ENCODE results near the gene PRCP. TPM values are rescaled to one million over a fixed set of nuclear protein-coding genes. Genes with fewer than 3 reads are reported as not detected.

Gene PRCP
- total and polyA plus RNA-seq, 4 donors: 143 to 198 (median 174) TPM

- no peaks in the 10 kb centered on the region for H3K36me3 ChIP-seq (ENCODE audit: control insufficient read depth, insufficient read depth, low read length)
- H3K4me3 ChIP-seq (ENCODE audit: low read depth, low read length): no peak overlapping the region
- H3K9me3 ChIP-seq (ENCODE audit: control insufficient read depth, insufficient read depth, low read length): no peaks in the 10 kb centered on the region
- peak in 1 of 6 donors; percentile 51 for DNase-seq (ENCODE audit: low read depth in 4 of 6, low spot score in 6 of 6)
- no peaks in the 10 kb centered on the region for H3K27me3 ChIP-seq (ENCODE audit: control insufficient read depth, insufficient read depth, low read length)
- H3K4me1 ChIP-seq (ENCODE audit: control insufficient read depth, insufficient read depth, low read length): no peaks in the 10 kb centered on the region
- H3K27ac ChIP-seq (ENCODE audit: low read depth, low read length): no peak overlapping the region
- 54% methylated on average over 3 of the region's 6 CpGs for WGBS (ENCODE audit: insufficient coverage)
Observed at GRCh38 chr11:82889133-82890001, 10.9 kb downstream of the PRCP start.

DNA sequence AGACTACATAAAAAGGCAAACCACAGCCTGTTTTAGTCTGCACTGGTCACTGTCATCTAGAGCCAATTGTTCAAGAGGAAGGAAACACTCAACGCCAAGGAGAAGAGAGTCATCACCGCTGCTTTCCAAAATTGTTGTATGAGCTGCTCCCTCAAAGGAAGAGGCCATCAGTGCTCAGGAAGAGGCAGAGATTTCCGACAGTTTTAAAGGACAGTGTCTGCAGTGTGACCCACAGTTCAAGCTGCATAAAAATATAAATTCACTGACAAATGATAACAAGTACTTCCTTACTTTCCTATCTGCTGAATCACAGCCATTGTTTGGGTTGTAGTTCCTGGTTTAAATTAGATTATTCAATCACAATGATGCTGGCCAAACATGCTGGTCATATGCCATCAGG is 16.4 kb downstream of the PRCP start:
- no peaks in the 10 kb centered on the region for H3K27me3 ChIP-seq (ENCODE audit: control insufficient read depth, insufficient read depth, low read length)
- no peak overlapping the region for H3K4me3 ChIP-seq (ENCODE audit: low read depth, low read length)
- H3K9me3 ChIP-seq (ENCODE audit: control insufficient read depth, insufficient read depth, low read length): no peaks in the 10 kb centered on the region
- WGBS (ENCODE audit: insufficient coverage): 64% methylated on average over 2 of the region's 3 CpGs
- H3K27ac ChIP-seq (ENCODE audit: low read depth, low read length): no peak overlapping the region
- no peaks in the 10 kb centered on the region for H3K36me3 ChIP-seq (ENCODE audit: control insufficient read depth, insufficient read depth, low read length)
- no peak for DNase-seq (ENCODE audit: low read depth in 4 of 6, low spot score in 6 of 6)
- no peaks in the 10 kb centered on the region for H3K4me1 ChIP-seq (ENCODE audit: control insufficient read depth, insufficient read depth, low read length)

DNA sequence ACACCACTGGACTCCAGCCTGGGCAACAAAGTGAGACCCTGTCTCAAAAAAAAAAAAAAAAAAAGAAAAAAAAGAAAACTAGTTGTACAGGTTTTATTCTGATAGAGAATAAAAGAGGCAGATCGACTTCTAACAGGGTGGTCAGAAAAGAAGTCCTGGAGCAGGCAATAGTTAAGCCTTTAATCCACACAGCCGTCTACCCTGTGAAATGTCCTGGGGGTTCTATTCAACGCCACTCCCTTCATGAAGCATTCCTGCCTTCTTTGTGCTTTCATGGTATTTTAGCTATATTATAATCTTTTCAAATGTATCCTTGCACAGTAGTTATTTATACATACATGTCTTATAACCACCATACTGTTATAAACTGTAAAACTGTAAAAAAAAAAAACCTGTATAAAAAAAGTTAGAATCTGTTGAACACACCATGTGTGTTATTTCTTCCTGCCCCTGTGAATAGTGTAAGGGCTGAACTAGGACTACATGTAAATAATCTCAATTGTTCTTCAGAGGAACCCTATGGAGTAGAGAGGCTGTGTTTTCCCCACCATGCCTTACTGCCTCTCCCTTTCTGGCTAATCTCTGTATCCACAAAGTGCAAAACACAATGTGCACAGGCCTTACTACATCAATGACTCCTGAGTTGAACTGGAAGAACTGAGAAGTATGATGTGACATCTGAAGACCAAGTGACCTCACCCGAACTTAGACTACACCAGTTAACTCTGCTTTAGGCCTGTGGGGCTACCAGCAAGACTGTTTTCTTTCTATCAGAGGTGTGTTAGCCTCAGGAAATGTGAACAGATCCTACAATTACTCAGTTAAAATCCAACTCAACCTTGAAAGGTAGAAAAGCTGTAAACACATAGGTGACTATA is 25.3 kb downstream of the PRCP start:
- Histone ChIP-seq H3K36me3 (ENCODE audit: control insufficient read depth, insufficient read depth, low read length) (no peaks in the 10 kb centered on the region), H3K4me1 (ENCODE audit: control insufficient read depth, insufficient read depth, low read length) (peaks cover 6% of the 10 kb centered on the region), H3K27me3 (ENCODE audit: control insufficient read depth, insufficient read depth, low read length) (no peaks in the 10 kb centered on the region), H3K27ac (ENCODE audit: low read depth, low read length) (no peak overlapping the region), H3K4me3 (ENCODE audit: low read depth, low read length) (no peak overlapping the region), H3K9me3 (ENCODE audit: control insufficient read depth, insufficient read depth, low read length) (no peaks in the 10 kb centered on the region)
- 100% methylated on average over 1 of the region's 4 CpGs for WGBS (ENCODE audit: insufficient coverage)
- no peak for DNase-seq (ENCODE audit: low read depth in 4 of 6, low spot score in 6 of 6)

GRCh38 chr11:82873919-82874333 is 26.3 kb downstream of the PRCP start:
- DNase-seq (ENCODE audit: low read depth in 4 of 6, low spot score in 6 of 6): peak in 1 of 6 donors; percentile 53
- H3K4me1 ChIP-seq (ENCODE audit: control insufficient read depth, insufficient read depth, low read length): peaks cover 6% of the 10 kb centered on the region
- H3K27ac ChIP-seq (ENCODE audit: low read depth, low read length): no peak overlapping the region
- no peaks in the 10 kb centered on the region for H3K36me3 ChIP-seq (ENCODE audit: control insufficient read depth, insufficient read depth, low read length)
- no peaks in the 10 kb centered on the region for H3K9me3 ChIP-seq (ENCODE audit: control insufficient read depth, insufficient read depth, low read length)
- H3K4me3 ChIP-seq (ENCODE audit: low read depth, low read length): no peak overlapping the region
- no CpG with 5 or more reads among the region's 5 CpGs for WGBS (ENCODE audit: insufficient coverage)
- H3K27me3 ChIP-seq (ENCODE audit: control insufficient read depth, insufficient read depth, low read length): no peaks in the 10 kb centered on the region

DNA sequence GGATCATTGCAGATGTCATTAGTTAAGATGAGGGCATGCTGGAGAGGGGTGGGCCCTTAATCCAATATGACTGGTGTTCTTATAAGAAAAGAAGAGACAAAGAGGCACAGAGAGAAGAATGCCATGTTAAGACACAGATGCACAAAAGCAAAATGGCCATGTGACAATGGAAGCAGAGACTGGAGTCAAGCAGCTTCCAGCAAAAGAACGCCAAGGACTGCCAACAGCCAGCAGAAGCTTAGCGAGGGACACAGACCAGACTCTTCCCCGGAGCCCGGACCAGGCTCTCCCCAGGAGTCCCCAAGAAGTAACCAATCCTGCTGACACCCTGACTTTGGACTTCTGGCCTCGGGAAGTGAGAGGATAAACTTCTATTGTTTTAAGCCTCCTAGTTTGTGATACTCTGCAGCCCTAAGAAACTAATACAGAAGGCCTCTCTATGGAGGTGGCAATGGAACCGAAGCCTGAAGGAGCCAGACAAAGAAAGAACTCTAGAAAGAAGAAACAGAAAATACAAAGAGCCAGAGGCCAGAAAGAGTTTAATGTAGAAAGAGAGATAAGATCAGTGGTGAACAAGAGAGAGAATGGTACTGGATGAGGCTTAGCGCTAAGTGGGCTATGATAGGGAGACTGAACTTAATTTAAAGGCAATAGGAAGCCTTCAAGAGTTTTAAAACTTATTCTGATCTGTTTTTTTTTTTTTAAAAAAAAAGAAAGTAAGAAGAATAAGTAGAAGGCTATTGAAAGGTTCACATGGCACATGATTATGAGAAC is 27.7 kb downstream of the PRCP start:
- 75% methylated on average over 3 of the region's 7 CpGs for WGBS (ENCODE audit: insufficient coverage)
- H3K4me1 ChIP-seq (ENCODE audit: control insufficient read depth, insufficient read depth, low read length): peaks cover 8% of the 10 kb centered on the region
- no peak overlapping the region for H3K4me3 ChIP-seq (ENCODE audit: low read depth, low read length)
- H3K9me3 ChIP-seq (ENCODE audit: control insufficient read depth, insufficient read depth, low read length): no peaks in the 10 kb centered on the region
- H3K27ac ChIP-seq (ENCODE audit: low read depth, low read length): no peak overlapping the region
- H3K27me3 ChIP-seq (ENCODE audit: control insufficient read depth, insufficient read depth, low read length): no peaks in the 10 kb centered on the region
- H3K36me3 ChIP-seq (ENCODE audit: control insufficient read depth, insufficient read depth, low read length): no peaks in the 10 kb centered on the region
- no peak for DNase-seq (ENCODE audit: low read depth in 4 of 6, low spot score in 6 of 6)

DNA sequence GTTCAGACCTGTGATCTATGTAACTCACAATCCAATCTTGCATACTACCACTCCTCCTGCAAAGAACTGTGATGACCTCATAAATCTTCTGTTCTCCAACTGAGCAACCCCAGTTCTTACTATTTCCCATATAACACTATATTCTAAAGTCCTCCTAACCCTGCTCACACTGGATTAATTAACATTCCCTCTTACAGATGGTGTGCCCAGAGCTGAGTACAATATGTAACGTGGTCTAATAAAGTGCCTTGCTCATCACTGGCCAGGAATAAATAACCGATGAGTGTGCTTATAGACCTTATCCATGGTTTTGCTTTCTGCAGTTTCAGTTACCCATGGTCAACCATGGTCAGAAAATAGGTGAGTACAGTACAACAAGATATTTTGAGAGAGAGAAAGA is 28.6 kb downstream of the PRCP start:
- Histone ChIP-seq H3K27me3 (ENCODE audit: control insufficient read depth, insufficient read depth, low read length) (no peaks in the 10 kb centered on the region), H3K27ac (ENCODE audit: low read depth, low read length) (no peak overlapping the region), H3K4me3 (ENCODE audit: low read depth, low read length) (no peak overlapping the region), H3K4me1 (ENCODE audit: control insufficient read depth, insufficient read depth, low read length) (peaks cover 9% of the 10 kb centered on the region), H3K36me3 (ENCODE audit: control insufficient read depth, insufficient read depth, low read length) (no peaks in the 10 kb centered on the region), H3K9me3 (ENCODE audit: control insufficient read depth, insufficient read depth, low read length) (no peaks in the 10 kb centered on the region)
- DNase-seq (ENCODE audit: low read depth in 4 of 6, low spot score in 6 of 6): no peak
- 92% methylated on average over 2 of the region's 2 CpGs for WGBS (ENCODE audit: insufficient coverage)

GRCh38 chr11:82869657-82870056 is 30.6 kb downstream of the PRCP start:
- Histone ChIP-seq H3K27me3 (ENCODE audit: control insufficient read depth, insufficient read depth, low read length) (no peaks in the 10 kb centered on the region), H3K27ac (ENCODE audit: low read depth, low read length) (no peak overlapping the region)

DNA sequence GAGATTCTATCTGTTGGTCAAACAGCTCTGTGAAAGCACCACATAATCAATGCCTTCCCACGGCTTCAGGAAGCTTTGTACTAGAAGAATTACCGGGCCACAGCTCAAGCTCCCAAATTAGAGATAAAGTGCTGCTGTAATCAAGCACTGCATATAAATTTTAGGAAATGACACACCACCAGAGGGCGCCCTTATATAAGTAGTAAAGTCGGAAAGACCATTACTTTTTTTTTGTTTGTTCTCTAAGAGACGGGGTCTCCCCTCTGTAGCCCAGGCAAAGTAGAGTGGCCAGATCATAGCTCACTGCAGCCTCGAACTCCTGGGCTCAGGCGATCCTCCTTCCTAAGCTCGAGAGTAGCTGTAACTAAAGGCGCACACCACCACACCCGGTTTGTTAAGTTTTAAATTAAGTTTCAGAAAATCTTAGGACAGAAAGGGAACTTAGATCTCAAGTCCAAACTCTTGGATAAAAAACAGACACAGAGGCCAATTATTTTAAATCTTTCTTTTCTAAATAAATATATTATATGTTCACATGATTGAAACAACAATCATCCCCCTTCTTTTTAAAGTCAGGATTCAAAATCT is 32.6 kb downstream of the PRCP start:
- Histone ChIP-seq H3K4me3 (ENCODE audit: low read depth, low read length) (no peak overlapping the region), H3K4me1 (ENCODE audit: control insufficient read depth, insufficient read depth, low read length) (peaks cover 9% of the 10 kb centered on the region), H3K36me3 (ENCODE audit: control insufficient read depth, insufficient read depth, low read length) (no peaks in the 10 kb centered on the region), H3K9me3 (ENCODE audit: control insufficient read depth, insufficient read depth, low read length) (no peaks in the 10 kb centered on the region), H3K27ac (ENCODE audit: low read depth, low read length) (peak overlapping the region; percentile 22), H3K27me3 (ENCODE audit: control insufficient read depth, insufficient read depth, low read length) (no peaks in the 10 kb centered on the region)
- no CpG with 5 or more reads among the region's 10 CpGs for WGBS (ENCODE audit: insufficient coverage)
- peak; percentile 62 to 93 (median 72) for DNase-seq (ENCODE audit: low read depth in 4 of 6, low spot score in 6 of 6)

More at GRCh38 chr11:82869657-82870056, 30.6 kb downstream of the PRCP start:
- H3K36me3 ChIP-seq (ENCODE audit: control insufficient read depth, insufficient read depth, low read length): no peaks in the 10 kb centered on the region
- DNase-seq (ENCODE audit: low read depth in 4 of 6, low spot score in 6 of 6): no peak
- H3K4me3 ChIP-seq (ENCODE audit: low read depth, low read length): no peak overlapping the region
- peaks cover 9% of the 10 kb centered on the region for H3K4me1 ChIP-seq (ENCODE audit: control insufficient read depth, insufficient read depth, low read length)
- H3K9me3 ChIP-seq (ENCODE audit: control insufficient read depth, insufficient read depth, low read length): no peaks in the 10 kb centered on the region

DNA sequence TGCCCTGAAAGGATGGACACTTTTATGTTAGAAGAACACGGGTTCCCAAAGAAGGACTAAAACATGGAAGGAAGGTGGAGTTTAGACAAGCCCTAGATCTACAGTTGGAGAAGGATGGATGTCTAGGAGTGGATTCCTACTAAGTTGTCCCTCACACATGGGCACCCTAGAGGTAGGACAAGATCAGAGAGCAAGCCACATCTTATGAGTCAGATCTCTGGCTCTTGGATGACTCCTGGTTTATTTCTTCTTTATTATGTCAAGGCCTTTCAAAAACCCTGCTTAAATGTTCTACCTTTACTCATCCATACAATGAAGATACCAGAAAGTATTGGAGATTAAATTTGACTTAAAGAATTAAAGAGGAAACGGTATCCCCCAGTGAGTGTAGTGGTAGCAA is 34.4 kb downstream of the PRCP start:
- H3K27ac ChIP-seq (ENCODE audit: low read depth, low read length): no peak overlapping the region
- no peaks in the 10 kb centered on the region for H3K9me3 ChIP-seq (ENCODE audit: control insufficient read depth, insufficient read depth, low read length)
- no peak overlapping the region for H3K4me3 ChIP-seq (ENCODE audit: low read depth, low read length)
- peaks cover 2% of the 10 kb centered on the region for H3K4me1 ChIP-seq (ENCODE audit: control insufficient read depth, insufficient read depth, low read length)
- H3K27me3 ChIP-seq (ENCODE audit: control insufficient read depth, insufficient read depth, low read length): no peaks in the 10 kb centered on the region
- 100% methylated on average over 1 of the region's 2 CpGs for WGBS (ENCODE audit: insufficient coverage)
- H3K36me3 ChIP-seq (ENCODE audit: control insufficient read depth, insufficient read depth, low read length): no peaks in the 10 kb centered on the region
- DNase-seq (ENCODE audit: low read depth in 4 of 6, low spot score in 6 of 6): no peak
